SK-N-SH treated with all-trans-retinoic acid at 6 μM for 48 hours (cell line): ENCODE data around the gene SPON1.

Experiments used
- ATAC-seq: fragments of 200-7000 bp; cut with Tn5 transposase; 3 replicates; pipeline ENCODE4 v1.9.1; 2020; ENCODE audit warnings: mild to moderate bottlenecking, moderate library complexity
- BACH2 ChIP-seq: fragments of 250-450 bp; sonication (Bioruptor Pico); IDR thresholded peaks from 2 replicates; pipeline ENCODE4 v1.9.0; 2021; ENCODE audit warnings: mild to moderate bottlenecking, borderline replicate concordance
- CSDC2 ChIP-seq: fragments of 250-450 bp; sonication (Bioruptor Pico); IDR thresholded peaks from 2 replicates; pipeline ENCODE4 v1.5.0; 2020; ENCODE audit warnings: mild to moderate bottlenecking, moderate library complexity
- ESRRG ChIP-seq: fragments of 250-450 bp; sonication (Bioruptor Pico); IDR thresholded peaks from 2 replicates; pipeline ENCODE4 v1.6.1; 2021; ENCODE audit warnings: mild to moderate bottlenecking
- GLIS3 ChIP-seq: fragments of 250-450 bp; sonication (Bioruptor Pico); IDR thresholded peaks from 2 replicates; pipeline ENCODE4 v1.5.0; 2020; ENCODE audit warnings: mild to moderate bottlenecking, moderate library complexity
- ISL1 ChIP-seq: fragments of 250-450 bp; sonication (Bioruptor Pico); IDR thresholded peaks from 2 replicates; pipeline ENCODE4 v2.1.2; 2022; ENCODE audit warnings: mild to moderate bottlenecking, moderate library complexity
- OSR1 ChIP-seq: fragments of 250-450 bp; sonication (Bioruptor Pico); IDR thresholded peaks from 2 replicates; pipeline ENCODE4 v1.8.0; 2022; ENCODE audit warnings: moderate library complexity, mild to moderate bottlenecking, inconsistent platforms
- POU6F1 ChIP-seq: fragments of 250-450 bp; sonication (Bioruptor Pico); IDR thresholded peaks from 2 replicates; pipeline ENCODE4 v1.8.0; 2021; ENCODE audit warnings: low read depth, mild to moderate bottlenecking, moderate library complexity, borderline replicate concordance
- PPARA ChIP-seq: fragments of 250-450 bp; sonication (Bioruptor Pico); IDR thresholded peaks from 2 replicates; pipeline ENCODE4 v1.5.0; 2020; ENCODE audit warnings: mild to moderate bottlenecking, borderline replicate concordance
- RARB ChIP-seq: fragments of 250-450 bp; sonication (Bioruptor Pico); IDR thresholded peaks from 2 replicates; pipeline ENCODE4 v1.8.0; 2021; ENCODE audit warnings: mild to moderate bottlenecking, moderate library complexity
- SNAI2 ChIP-seq: fragments of 250-450 bp; sonication (Bioruptor Pico); IDR thresholded peaks from 2 replicates; pipeline ENCODE4 v1.5.0; 2020; ENCODE audit warnings: mild to moderate bottlenecking, moderate library complexity
- TCF4 ChIP-seq: fragments of 250-450 bp; sonication (Bioruptor Pico); IDR thresholded peaks from 2 replicates; pipeline ENCODE4 v1.8.0; 2021; ENCODE audit warnings: mild to moderate bottlenecking, moderate library complexity, borderline replicate concordance
- TOX ChIP-seq: fragments of 250-450 bp; sonication (Bioruptor Pico); IDR thresholded peaks from 2 replicates; pipeline ENCODE4 v1.8.0; 2021; ENCODE audit warnings: mild to moderate bottlenecking, moderate library complexity, borderline replicate concordance
- ZC3H10 ChIP-seq: fragments of 250-450 bp; sonication (Bioruptor Pico); IDR thresholded peaks from 2 replicates; pipeline ENCODE4 v1.5.1; 2021; ENCODE audit warnings: mild to moderate bottlenecking, moderate library complexity
- ZFP3 ChIP-seq: fragments of 250-450 bp; sonication (Bioruptor Pico); IDR thresholded peaks from 2 replicates; pipeline ENCODE4 v1.5.0; 2020; ENCODE audit warnings: mild to moderate bottlenecking, moderate library complexity
- ZFP30 ChIP-seq: fragments of 450-650 bp; formaldehyde crosslinking; IDR thresholded peaks from 2 replicates; pipeline ENCODE4 v1.5.0; 2022; ENCODE audit warnings: mild to moderate bottlenecking, moderate library complexity
- ZNF565 ChIP-seq: fragments of 450-650 bp; formaldehyde crosslinking; conservative IDR thresholded peaks from 2 replicates; pipeline ENCODE4 v1.5.0; 2020; ENCODE audit warnings: low read depth, mild to moderate bottlenecking, moderate library complexity
- ZNF70 ChIP-seq: fragments of 450-650 bp; formaldehyde crosslinking; IDR thresholded peaks from 2 replicates; pipeline ENCODE4 v1.5.0; 2020; ENCODE audit warnings: mild to moderate bottlenecking, moderate library complexity
- ZNF8 ChIP-seq: fragments of 450-650 bp; formaldehyde crosslinking; IDR thresholded peaks from 2 replicates; pipeline ENCODE4 v1.5.0; 2020; ENCODE audit warnings: mild to moderate bottlenecking, moderate library complexity
- TF ChIP-seq, protein P1 (sequence below): fragments of 250-450 bp; sonication (Bioruptor Pico); IDR thresholded peaks from 2 replicates; pipeline ENCODE4 v1.5.0; 2020; ENCODE audit warnings: mild to moderate bottlenecking, moderate library complexity
- TF ChIP-seq, protein P2 (sequence below): fragments of 250-450 bp; sonication (Bioruptor Pico); IDR thresholded peaks from 2 replicates; pipeline ENCODE4 v1.5.1; 2020; ENCODE audit warnings: low read depth, mild to moderate bottlenecking, moderate library complexity
- TF ChIP-seq, protein P3 (sequence below): fragments of 250-450 bp; sonication (Bioruptor Pico); IDR thresholded peaks from 2 replicates; pipeline ENCODE4 v1.5.1; 2021; ENCODE audit warnings: mild to moderate bottlenecking, moderate library complexity

The SPON1 gene

GRCh38 chr11:14114786-14115185 is 152.3 kb downstream of the SPON1 start:
- ATAC-seq = no peak
- TF ChIP-seq, protein P1, sequence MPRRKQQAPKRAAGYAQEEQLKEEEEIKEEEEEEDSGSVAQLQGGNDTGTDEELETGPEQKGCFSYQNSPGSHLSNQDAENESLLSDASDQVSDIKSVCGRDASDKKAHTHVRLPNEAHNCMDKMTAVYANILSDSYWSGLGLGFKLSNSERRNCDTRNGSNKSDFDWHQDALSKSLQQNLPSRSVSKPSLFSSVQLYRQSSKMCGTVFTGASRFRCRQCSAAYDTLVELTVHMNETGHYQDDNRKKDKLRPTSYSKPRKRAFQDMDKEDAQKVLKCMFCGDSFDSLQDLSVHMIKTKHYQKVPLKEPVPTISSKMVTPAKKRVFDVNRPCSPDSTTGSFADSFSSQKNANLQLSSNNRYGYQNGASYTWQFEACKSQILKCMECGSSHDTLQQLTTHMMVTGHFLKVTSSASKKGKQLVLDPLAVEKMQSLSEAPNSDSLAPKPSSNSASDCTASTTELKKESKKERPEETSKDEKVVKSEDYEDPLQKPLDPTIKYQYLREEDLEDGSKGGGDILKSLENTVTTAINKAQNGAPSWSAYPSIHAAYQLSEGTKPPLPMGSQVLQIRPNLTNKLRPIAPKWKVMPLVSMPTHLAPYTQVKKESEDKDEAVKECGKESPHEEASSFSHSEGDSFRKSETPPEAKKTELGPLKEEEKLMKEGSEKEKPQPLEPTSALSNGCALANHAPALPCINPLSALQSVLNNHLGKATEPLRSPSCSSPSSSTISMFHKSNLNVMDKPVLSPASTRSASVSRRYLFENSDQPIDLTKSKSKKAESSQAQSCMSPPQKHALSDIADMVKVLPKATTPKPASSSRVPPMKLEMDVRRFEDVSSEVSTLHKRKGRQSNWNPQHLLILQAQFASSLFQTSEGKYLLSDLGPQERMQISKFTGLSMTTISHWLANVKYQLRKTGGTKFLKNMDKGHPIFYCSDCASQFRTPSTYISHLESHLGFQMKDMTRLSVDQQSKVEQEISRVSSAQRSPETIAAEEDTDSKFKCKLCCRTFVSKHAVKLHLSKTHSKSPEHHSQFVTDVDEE (CRISPR knock-in tag) = no peak
- TF ChIP-seq ZNF70 (CRISPR knock-in tag) (no peak), POU6F1 (CRISPR knock-in tag) (no peak), BACH2 (CRISPR knock-in tag) (no peak)
- TF ChIP-seq, all 23 proteins: peak for 0

DNA sequence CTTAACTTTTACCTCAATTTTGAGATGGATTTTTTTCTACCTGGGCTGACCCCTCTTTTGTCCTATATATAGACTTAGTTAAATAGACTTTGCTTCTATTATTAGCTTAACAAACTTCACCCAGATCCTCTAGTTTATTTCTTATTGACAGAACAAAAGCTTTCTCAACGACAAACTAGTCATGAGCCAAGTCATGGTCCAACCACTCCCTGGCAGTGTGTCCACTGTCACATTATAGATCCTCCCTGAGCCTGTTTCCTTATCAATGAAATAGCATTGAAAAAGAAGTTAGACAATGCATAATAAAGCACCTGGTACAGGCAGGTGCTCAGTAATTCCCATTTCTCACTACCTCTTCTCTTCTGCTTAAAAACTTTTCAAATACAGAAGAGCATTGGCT is 155.1 kb downstream of the SPON1 start:
- TF ChIP-seq TCF4 (CRISPR knock-in tag) (no peak), RARB (CRISPR knock-in tag) (no peak), BACH2 (CRISPR knock-in tag) (no peak), ZNF70 (CRISPR knock-in tag) (no peak), GLIS3 (CRISPR knock-in tag) (no peak), CSDC2 (CRISPR knock-in tag) (no peak), ZFP3 (CRISPR knock-in tag) (no peak), ZNF8 (no peak), SNAI2 (CRISPR knock-in tag) (no peak), ESRRG (no peak), ZNF565 (CRISPR knock-in tag) (no peak), TOX (no peak), PPARA (CRISPR knock-in tag) (no peak), ZC3H10 (no peak), POU6F1 (CRISPR knock-in tag) (no peak), ISL1 (no peak)
- TF ChIP-seq, protein P2, sequence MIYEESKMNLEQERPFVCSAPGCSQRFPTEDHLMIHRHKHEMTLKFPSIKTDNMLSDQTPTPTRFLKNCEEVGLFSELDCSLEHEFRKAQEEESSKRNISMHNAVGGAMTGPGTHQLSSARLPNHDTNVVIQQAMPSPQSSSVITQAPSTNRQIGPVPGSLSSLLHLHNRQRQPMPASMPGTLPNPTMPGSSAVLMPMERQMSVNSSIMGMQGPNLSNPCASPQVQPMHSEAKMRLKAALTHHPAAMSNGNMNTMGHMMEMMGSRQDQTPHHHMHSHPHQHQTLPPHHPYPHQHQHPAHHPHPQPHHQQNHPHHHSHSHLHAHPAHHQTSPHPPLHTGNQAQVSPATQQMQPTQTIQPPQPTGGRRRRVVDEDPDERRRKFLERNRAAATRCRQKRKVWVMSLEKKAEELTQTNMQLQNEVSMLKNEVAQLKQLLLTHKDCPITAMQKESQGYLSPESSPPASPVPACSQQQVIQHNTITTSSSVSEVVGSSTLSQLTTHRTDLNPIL (CRISPR knock-in tag) = no peak
- TF ChIP-seq, protein P1 (CRISPR knock-in tag) = no peak
- no peak for ATAC-seq

DNA sequence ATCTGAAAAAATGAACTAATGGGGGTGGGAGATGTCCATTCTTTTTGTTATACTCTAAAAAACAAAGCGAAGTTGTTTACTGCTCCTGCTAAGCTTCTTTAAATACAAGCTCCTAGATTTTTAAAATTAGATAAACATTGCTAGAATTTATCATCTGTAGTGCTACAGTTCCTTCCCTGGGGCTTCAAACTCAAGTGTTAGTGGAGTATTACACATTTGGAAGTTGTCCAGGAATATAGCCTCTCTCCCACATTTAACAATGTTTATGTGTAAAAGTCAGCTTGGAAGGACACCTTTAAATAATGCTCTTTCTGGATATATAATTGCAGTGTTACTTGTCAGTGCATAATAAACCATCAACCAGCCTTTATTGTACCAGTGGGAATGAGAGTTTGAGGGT is 155.5 kb downstream of the SPON1 start:
- ATAC-seq = no peak
- no peak for TF ChIP-seq OSR1 (CRISPR knock-in tag)
- no peak for TF ChIP-seq ZNF70 (CRISPR knock-in tag)
- TF ChIP-seq, protein P1 (CRISPR knock-in tag) = no peak
- TF ChIP-seq ZC3H10 = no peak
- TF ChIP-seq SNAI2 (CRISPR knock-in tag) = no peak
- TF ChIP-seq, protein P3, sequence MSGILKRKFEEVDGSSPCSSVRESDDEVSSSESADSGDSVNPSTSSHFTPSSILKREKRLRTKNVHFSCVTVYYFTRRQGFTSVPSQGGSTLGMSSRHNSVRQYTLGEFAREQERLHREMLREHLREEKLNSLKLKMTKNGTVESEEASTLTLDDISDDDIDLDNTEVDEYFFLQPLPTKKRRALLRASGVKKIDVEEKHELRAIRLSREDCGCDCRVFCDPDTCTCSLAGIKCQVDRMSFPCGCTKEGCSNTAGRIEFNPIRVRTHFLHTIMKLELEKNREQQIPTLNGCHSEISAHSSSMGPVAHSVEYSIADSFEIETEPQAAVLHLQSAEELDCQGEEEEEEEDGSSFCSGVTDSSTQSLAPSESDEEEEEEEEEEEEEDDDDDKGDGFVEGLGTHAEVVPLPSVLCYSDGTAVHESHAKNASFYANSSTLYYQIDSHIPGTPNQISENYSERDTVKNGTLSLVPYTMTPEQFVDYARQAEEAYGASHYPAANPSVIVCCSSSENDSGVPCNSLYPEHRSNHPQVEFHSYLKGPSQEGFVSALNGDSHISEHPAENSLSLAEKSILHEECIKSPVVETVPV (CRISPR knock-in tag) = no peak
- TF ChIP-seq ESRRG = no peak
- no peak for TF ChIP-seq ZFP30 (CRISPR knock-in tag)
- TF ChIP-seq RARB (CRISPR knock-in tag) = no peak
- TF ChIP-seq ZFP3 (CRISPR knock-in tag) = no peak
- TF ChIP-seq, all 23 proteins: peak for 0
